Neutrophil (primary cell): ENCODE data around the gene OPRD1.
"Not testable (repeated sequence)": the region's sequence is repeated elsewhere in the genome, so short reads cannot be mapped to it uniquely, and the experiment has no call there.

Experiments used
- H3K27ac ChIP-seq: fragments of 200-600 bp; sonication (generic); 2 replicates; pipeline ENCODE4 v1.5.1; 2016; ENCODE audit warnings: mild to moderate bottlenecking, moderate library complexity
- H3K27me3 ChIP-seq: fragments of 200-600 bp; sonication (generic); 2 replicates; pipeline ENCODE4 v1.6.0; 2016; ENCODE audit warnings: mild to moderate bottlenecking
- H3K36me3 ChIP-seq: fragments of 200-600 bp; sonication (generic); 2 replicates; pipeline ENCODE4 v1.5.1; 2017
- H3K4me1 ChIP-seq, 2 experiments: fragments of 200-600 bp in 1 of 2; sonication (generic) in 1 of 2; 1 replicate in 1 of 2; 2 replicates in 1 of 2; pipeline versions ENCODE4 v1.5.1 to v1.6.1; 2013 to 2016; ENCODE audit warnings: low read depth in 1 of 2, low read length in 1 of 2, mild to moderate bottlenecking in 1 of 2, moderate library complexity in 1 of 2; ENCODE audit not compliant: control insufficient read depth in 1 of 2, insufficient read depth in 1 of 2
- H3K4me3 ChIP-seq, 2 experiments: fragments of 200-600 bp in 1 of 2; sonication (generic) in 1 of 2; 1 replicate in 1 of 2; 2 replicates in 1 of 2; pipeline ENCODE4 v1.5.1; 2013 to 2016; ENCODE audit warnings: low read depth in 1 of 2, low read length in 1 of 2, mild to moderate bottlenecking in 1 of 2, moderate library complexity in 1 of 2
- H3K9me3 ChIP-seq: fragments of 200-600 bp; sonication (generic); 2 replicates; pipeline ENCODE4 v1.5.1; 2016
- TF ChIP-seq, protein P1 (sequence below): fragments of 200-600 bp; sonication (generic); IDR thresholded peaks from 2 replicates; pipeline ENCODE4 v1.5.1; 2016; ENCODE audit warnings: antibody characterized with exemption

Gene OPRD1

DNA sequence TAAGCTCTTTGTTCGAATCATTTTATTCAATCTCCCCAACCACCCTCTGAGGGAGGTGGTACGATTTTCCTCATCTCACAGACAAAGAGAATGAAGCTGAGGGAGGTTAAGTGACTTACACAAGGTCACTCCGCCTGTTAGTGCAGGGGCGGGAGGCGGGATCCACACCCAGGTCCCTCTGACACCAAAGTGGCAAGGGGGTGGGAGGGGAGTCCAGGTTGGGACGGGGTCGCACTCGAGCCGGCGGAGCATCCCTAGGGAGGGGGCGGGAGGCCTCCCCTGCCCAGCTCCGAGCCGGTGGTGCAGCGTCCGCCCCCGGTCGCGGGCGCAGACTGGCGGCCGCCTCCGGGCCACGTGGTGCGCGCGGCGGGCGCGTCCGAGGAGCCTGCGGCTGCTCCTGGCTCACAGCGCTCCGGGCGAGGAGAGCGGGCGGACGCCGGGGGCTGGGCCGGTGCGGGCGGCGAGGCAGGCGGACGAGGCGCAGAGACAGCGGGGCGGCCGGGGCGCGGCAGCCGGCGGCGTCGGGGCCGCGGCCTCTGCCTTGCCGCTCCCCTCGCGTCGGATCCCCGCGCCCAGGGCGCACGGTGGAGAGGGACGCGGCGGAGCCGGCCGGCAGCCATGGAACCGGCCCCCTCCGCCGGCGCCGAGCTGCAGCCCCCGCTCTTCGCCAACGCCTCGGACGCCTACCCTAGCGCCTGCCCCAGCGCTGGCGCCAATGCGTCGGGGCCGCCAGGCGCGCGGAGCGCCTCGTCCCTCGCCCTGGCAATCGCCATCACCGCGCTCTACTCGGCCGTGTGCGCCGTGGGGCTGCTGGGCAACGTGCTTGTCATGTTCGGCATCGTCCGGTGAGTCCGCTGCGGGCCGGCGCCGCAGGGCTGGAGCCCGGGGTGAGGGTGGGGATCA is at the start of gene OPRD1:
OPRD1 (plus strand) TSS at position 405 of the 903 bp plus-strand sequence; CDS start at position 619, 214 bp downstream.
- peaks cover 91% of the 10 kb centered on the region for H3K27me3 ChIP-seq
- no peak within 1 kb of the TSS for H3K4me3 ChIP-seq

DNA sequence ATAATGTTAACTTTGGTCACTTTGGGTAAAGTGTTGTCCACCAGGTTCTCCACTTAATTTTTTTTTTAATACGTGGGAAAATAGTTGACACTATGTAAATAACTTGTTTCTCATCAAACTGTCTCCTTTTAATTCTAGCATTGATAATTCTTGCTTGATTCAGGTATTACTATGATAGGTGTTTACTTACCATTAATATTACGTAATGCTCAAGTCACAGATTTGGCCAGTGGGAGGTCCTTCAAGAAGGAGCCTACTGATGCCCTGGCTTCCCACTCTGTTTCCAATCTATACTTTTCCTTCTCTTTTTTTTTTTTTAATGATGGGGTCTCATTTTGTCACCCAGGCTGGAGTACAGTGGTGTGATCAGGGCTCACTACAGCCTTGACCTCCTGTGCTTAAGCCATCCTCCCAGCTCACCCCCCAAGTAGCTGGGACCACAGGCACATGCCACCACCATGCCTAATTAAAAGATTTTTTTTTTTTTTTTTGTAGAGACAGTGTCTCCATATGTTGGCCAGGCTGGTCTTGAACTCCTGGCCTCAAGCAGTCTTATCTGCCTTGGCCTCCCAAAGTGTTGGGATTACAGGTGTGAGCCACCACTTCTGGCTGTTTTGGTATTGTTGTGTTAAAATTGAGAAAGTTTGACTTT is 45.3 kb upstream of the OPRD1 start:
- Histone ChIP-seq H3K27ac (no peak overlapping the region), H3K4me3 (no peak overlapping the region), H3K4me1 (no peaks in the 10 kb centered on the region), H3K9me3 (no peaks in the 10 kb centered on the region), H3K36me3 (peaks cover 17% of the 10 kb centered on the region), H3K27me3 (no peaks in the 10 kb centered on the region)
- TF ChIP-seq, protein P1, sequence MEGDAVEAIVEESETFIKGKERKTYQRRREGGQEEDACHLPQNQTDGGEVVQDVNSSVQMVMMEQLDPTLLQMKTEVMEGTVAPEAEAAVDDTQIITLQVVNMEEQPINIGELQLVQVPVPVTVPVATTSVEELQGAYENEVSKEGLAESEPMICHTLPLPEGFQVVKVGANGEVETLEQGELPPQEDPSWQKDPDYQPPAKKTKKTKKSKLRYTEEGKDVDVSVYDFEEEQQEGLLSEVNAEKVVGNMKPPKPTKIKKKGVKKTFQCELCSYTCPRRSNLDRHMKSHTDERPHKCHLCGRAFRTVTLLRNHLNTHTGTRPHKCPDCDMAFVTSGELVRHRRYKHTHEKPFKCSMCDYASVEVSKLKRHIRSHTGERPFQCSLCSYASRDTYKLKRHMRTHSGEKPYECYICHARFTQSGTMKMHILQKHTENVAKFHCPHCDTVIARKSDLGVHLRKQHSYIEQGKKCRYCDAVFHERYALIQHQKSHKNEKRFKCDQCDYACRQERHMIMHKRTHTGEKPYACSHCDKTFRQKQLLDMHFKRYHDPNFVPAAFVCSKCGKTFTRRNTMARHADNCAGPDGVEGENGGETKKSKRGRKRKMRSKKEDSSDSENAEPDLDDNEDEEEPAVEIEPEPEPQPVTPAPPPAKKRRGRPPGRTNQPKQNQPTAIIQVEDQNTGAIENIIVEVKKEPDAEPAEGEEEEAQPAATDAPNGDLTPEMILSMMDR, result no peak

More for the DNA sequence above, at the start of gene OPRD1:
- Histone ChIP-seq H3K4me1 (no peaks in the 10 kb centered on the region), H3K27ac (no peak within 1 kb of the TSS), H3K9me3 (no peaks in the 10 kb centered on the region), H3K36me3 (no peaks in the 10 kb centered on the region)
- TF ChIP-seq, protein P1, result no peak

DNA sequence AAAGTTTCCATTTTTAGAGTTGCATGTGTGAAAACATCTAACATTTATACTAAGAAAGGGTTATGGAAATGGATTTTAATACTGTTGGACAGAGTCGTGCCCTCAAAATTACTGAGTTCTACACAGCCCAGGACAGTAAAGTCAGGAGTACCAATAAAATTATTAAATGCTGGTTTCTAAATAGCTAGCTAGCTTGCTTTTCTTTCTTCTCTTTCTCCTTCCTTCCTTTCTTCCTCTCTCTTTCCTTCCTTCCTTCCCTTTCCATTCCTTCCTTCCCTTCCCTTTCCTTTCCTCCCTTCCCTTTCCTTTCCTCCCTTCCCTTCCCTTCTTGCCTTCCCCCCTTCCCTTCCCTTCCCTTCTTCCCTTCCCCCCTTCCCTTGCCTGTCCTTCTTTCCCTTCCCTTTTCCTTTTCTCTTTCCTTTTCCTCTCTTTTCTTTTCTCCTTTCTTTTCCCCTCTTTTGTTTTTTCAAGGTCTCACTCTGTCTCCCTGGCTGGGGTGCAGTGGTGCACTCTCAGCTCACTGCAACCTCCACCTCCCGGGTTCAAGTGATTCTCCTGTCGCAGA is 41.3 kb upstream of the OPRD1 start:
- H3K4me3 ChIP-seq, result no peak overlapping the region
- TF ChIP-seq, protein P1, result no peak
- H3K4me1 ChIP-seq, result peaks cover 10 to 12% of the 10 kb centered on the region in 2 experiments
- peaks cover 8% of the 10 kb centered on the region for H3K36me3 ChIP-seq
- H3K27ac ChIP-seq, result no peak overlapping the region
- no peaks in the 10 kb centered on the region for H3K9me3 ChIP-seq
- H3K27me3 ChIP-seq, result no peaks in the 10 kb centered on the region

DNA sequence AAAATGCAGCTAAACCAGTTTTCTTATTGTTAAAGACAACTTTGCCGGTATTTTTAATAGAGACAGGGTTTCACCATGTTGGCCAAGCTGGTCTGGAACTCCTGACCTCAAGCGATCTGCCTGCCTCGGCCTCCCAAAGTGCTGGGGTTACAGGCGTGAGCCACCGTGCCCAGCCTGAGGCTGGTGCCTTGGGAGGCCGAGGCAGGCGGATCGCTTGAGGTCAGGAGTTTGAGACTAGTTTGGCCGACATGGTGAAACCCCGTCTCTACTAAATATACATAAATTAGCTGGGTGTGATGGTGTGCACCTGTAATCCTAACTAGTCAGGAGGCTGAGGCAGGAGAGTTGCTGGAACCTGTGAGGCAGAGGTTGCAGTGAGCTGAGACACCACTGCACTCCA is 40.0 kb upstream of the OPRD1 start:
- peaks cover 10 to 15% of the 10 kb centered on the region in 2 experiments for H3K4me1 ChIP-seq
- H3K9me3 ChIP-seq, H3K4me3 ChIP-seq, H3K27ac ChIP-seq, H3K27me3 ChIP-seq, H3K36me3 ChIP-seq: not testable (repeated sequence)

DNA sequence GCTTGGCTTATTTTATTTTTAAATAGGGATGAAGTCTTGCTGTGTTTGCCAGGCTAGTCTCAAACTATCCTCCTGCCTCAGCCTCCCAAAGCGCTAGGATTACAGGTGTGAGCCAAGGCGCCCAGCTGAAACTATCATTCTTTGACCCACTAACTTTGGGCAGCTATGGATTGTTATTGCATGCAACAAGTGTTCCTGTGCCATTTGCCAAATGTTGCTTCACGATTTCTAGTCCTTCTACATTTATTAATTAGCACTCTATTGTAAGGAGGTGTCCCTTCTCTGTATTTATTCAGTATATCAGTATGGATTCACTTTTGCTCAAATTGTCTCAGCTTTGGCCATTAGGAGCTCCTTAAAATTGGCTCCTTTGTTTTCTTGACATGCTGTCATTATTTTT is 38.9 kb upstream of the OPRD1 start:
- H3K4me3 ChIP-seq, result no peak overlapping the region
- H3K36me3 ChIP-seq, result peaks cover 7% of the 10 kb centered on the region
- TF ChIP-seq, protein P1, result no peak
- H3K4me1 ChIP-seq, result peaks cover 10 to 15% of the 10 kb centered on the region in 2 experiments
- H3K9me3 ChIP-seq, result no peaks in the 10 kb centered on the region
- no peaks in the 10 kb centered on the region for H3K27me3 ChIP-seq
- H3K27ac ChIP-seq, result no peak overlapping the region
